ENCODE data around the gene MYPN. TPM values are rescaled to one million over a fixed set of nuclear protein-coding genes. Genes with fewer than 3 reads are reported as not detected.

Gene MYPN
- total and polyA plus RNA-seq, 2 donors (not counting 1 experiment from before 2014, with no cell fraction given): not detected

- H2AFZ ChIP-seq (ENCODE audit: insufficient read depth, low read depth, low read length, poor library complexity, severe bottlenecking): no peak overlapping the region
- TF ChIP-seq EZH2 (IDR thresholded peaks at IDR 0.05; ENCODE audit: borderline replicate concordance, insufficient read depth, low read depth, low read length, poor library complexity, severe bottlenecking) (no peak), CTCF (IDR thresholded peaks at IDR 0.05) (no peak)
- H3K9me3 Mint-ChIP-seq (ENCODE audit: insufficient read depth): no peaks in the 10 kb centered on the region
- CTCF ChIA-PET: no interaction called here
- no peak overlapping the region for H3K9ac ChIP-seq (ENCODE audit: low read length)
- H3K27ac Mint-ChIP-seq: no peak overlapping the region
- H3K27me3 ChIP-seq (replicated peaks in 1 of 4; ENCODE audit: control extremely low read depth in 1 of 4, control insufficient read depth in 3 of 4, insufficient read depth in 4 of 4, low read length in 3 of 4): peaks cover 0 to 2% (median under 1%) of the 10 kb centered on the region in 4 experiments
- no peak for ATAC-seq (ENCODE audit: low read depth)
- no peak overlapping the region for H3K4me3 Mint-ChIP-seq
- H3K27ac ChIP-seq (ENCODE audit: low read length in 2 of 2): no peak overlapping the region
- DNase-seq: no peak
- H3K27me3 Mint-ChIP-seq: no peaks in the 10 kb centered on the region
- H3K4me1 Mint-ChIP-seq: no peaks in the 10 kb centered on the region
- H3K79me2 ChIP-seq (ENCODE audit: control insufficient read depth, insufficient read depth, low read length): no peaks in the 10 kb centered on the region
- H4K20me1 ChIP-seq (ENCODE audit: control insufficient read depth, insufficient read depth, low read length, poor library complexity, severe bottlenecking): no peaks in the 10 kb centered on the region
- H3K36me3 ChIP-seq (replicated peaks in 1 of 2; ENCODE audit: control extremely low read depth in 1 of 2, control insufficient read depth in 1 of 2, extremely low read depth in 1 of 2, insufficient read depth in 2 of 2, low read length in 1 of 2): no peaks in the 10 kb centered on the region
- H3K4me3 ChIP-seq (ENCODE audit: control extremely low read depth in 1 of 5, extremely low read depth in 1 of 5, insufficient read depth in 1 of 5, low read depth in 2 of 5, low read length in 4 of 5): no peak overlapping the region
- 100% methylated on average over 1 of the region's 1 CpG for WGBS (ENCODE audit: insufficient coverage)
- intact Hi-C loops (cut with micrococcal nuclease): no loop called here
- POLR2A ChIA-PET: no interaction called here
- H3K4me1 ChIP-seq (ENCODE audit: control insufficient read depth in 2 of 2, insufficient read depth in 2 of 2, low read length in 2 of 2): no peaks in the 10 kb centered on the region
- H3K4me2 ChIP-seq (replicated peaks; ENCODE audit: low read depth, low read length, poor library complexity, severe bottlenecking): no peak overlapping the region
- no peaks in the 10 kb centered on the region for H3K9me3 ChIP-seq (ENCODE audit: control extremely low read depth in 1 of 3, control insufficient read depth in 2 of 3, insufficient read depth in 1 of 3, low read length in 2 of 3)
Measured at GRCh38 chr10:68112837-68113236, 3.5 kb downstream of the MYPN start.

- Mint-ChIP-seq H3K27ac (no peak overlapping the region), H3K4me1 (no peaks in the 10 kb centered on the region), H3K9me3 (ENCODE audit: insufficient read depth) (no peaks in the 10 kb centered on the region), H3K4me3 (no peak overlapping the region), H3K27me3 (peaks cover 18% of the 10 kb centered on the region)
- Histone ChIP-seq H3K9me3 (ENCODE audit: control extremely low read depth in 1 of 3, control insufficient read depth in 2 of 3, insufficient read depth in 1 of 3, low read length in 2 of 3) (no peaks in the 10 kb centered on the region), H3K4me2 (replicated peaks; ENCODE audit: low read depth, low read length, poor library complexity, severe bottlenecking) (no peak overlapping the region), H2AFZ (ENCODE audit: insufficient read depth, low read depth, low read length, poor library complexity, severe bottlenecking) (no peak overlapping the region), H3K4me3 (ENCODE audit: control extremely low read depth in 1 of 5, extremely low read depth in 1 of 5, insufficient read depth in 1 of 5, low read depth in 2 of 5, low read length in 4 of 5) (no peak overlapping the region), H3K27ac (ENCODE audit: low read length in 2 of 2) (no peak overlapping the region), H4K20me1 (ENCODE audit: control insufficient read depth, insufficient read depth, low read length, poor library complexity, severe bottlenecking) (no peaks in the 10 kb centered on the region), H3K9ac (ENCODE audit: low read length) (no peak overlapping the region), H3K79me2 (ENCODE audit: control insufficient read depth, insufficient read depth, low read length) (no peaks in the 10 kb centered on the region), H3K27me3 (replicated peaks in 1 of 4; ENCODE audit: control extremely low read depth in 1 of 4, control insufficient read depth in 3 of 4, insufficient read depth in 4 of 4, low read length in 3 of 4) (peaks cover 0 to 2% (median 0%) of the 10 kb centered on the region in 4 experiments), H3K36me3 (replicated peaks in 1 of 2; ENCODE audit: control extremely low read depth in 1 of 2, control insufficient read depth in 1 of 2, extremely low read depth in 1 of 2, insufficient read depth in 2 of 2, low read length in 1 of 2) (no peaks in the 10 kb centered on the region), H3K4me1 (ENCODE audit: control insufficient read depth in 2 of 2, insufficient read depth in 2 of 2, low read length in 2 of 2) (no peaks in the 10 kb centered on the region)
- no peak for TF ChIP-seq EZH2 (IDR thresholded peaks at IDR 0.05; ENCODE audit: borderline replicate concordance, insufficient read depth, low read depth, low read length, poor library complexity, severe bottlenecking)
- no peak for TF ChIP-seq CTCF (IDR thresholded peaks at IDR 0.05)
- ChIA-PET POLR2A (no interaction called here), CTCF (no interaction called here)
- intact Hi-C loops (cut with micrococcal nuclease): no loop called here
- ATAC-seq (ENCODE audit: low read depth): no peak
- 95% methylated on average over 2 of the region's 3 CpGs for WGBS (ENCODE audit: insufficient coverage)
- no peak for DNase-seq
Measured at GRCh38 chr10:68118657-68119056, 9.4 kb downstream of the MYPN start.

Measured in B cell (primary cell).